Cardiac septum (tissue), 1 donor: ENCODE data around the gene NRBP1. TPM values are rescaled to one million over a fixed set of nuclear protein-coding genes. Genes with fewer than 3 reads are reported as not detected.

ENCODE experiments used
- DNase-seq: peaks from one replicate; pipeline ENCODE4 v3.0.0-alpha.2; 2020; ENCODE audit warnings: low spot score
- intact Hi-C: fragments of 100-400 bp; cut with DNase I; formaldehyde crosslinking; loops from one replicate; pipeline ENCODE4 v1.14.0; 2022
- long read RNA-seq: library from polyadenylated mRNA; unstranded; transcript quantifications from one replicate; pipeline ENCODE4 v2.0.0, GENCODE V29; 2021
- total RNA-seq: library from RNA; stranded (reverse); fragmentation: NEBNext Ultra II Directional; extraction: Animal tissue kit (Norgen Biotek cat#: 25700); gene quantifications from one replicate; pipeline ENCODE4 v1.2.1, GENCODE V29; 2021
- donor health status: DM: no; HTN: no; CAD: no.

The NRBP1 gene
- 64.6 TPM for total RNA-seq
- long read RNA-seq, transcript NRBP1-203 (18 exons, 2,163 nt), result major isoform, 9 of 148 reads
- long read RNA-seq, partial matches to known transcripts, result 123 of 148 reads
- long read RNA-seq, other reads (novel, unspliced or antisense), result 16 of 148 reads

DNA sequence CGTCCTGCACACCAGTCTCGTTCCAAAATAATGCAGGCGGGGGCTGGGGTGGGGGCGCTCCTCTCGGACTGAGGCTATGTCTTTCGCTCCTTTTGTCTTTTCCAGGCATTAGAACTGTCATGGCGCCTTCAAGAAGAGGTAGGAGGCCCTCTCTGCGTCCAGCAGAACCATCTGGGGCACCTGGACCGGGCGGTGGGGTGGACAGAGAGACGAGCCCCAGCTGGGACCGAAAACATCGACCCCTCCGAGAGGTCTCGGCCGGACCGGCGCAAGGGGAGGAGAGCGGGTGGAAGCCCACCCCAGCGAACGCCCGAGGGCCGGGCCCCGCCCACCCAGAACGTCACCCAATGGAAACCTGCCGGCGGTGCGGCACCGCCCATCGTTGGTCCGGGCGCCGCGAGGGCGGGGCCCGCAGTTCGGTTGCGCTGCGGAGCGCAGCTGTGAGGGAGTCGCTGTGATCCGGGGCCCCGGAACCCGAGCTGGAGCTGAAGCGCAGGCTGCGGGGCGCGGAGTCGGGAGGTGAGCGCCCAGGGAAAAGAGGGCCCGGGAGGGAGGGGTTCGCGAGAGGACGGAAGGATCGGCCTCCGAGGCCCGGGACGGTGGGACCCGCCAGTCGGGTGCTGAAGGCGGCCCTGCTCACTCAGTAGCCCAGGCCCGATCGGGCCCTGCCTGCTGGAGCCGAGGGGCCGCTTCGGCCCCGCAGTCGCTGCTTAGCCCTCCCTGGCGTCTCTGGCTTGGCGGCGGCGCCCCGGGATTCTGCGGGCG is at the start of gene NRBP1:
TSS of gene NRBP1 (plus strand) at position 419 of the 765 bp plus-strand sequence. CDS start 4,643 bp downstream, outside the sequence.
- peak; percentile 96 for DNase-seq
- intact Hi-C loops, result loop anchor here (1.0 to 5.0 kb wide), 4 partner anchors 19 to 59 kb away; partner anchors contain the start of genes EIF2B4, IFT172, PPM1G and SNX17

DNA sequence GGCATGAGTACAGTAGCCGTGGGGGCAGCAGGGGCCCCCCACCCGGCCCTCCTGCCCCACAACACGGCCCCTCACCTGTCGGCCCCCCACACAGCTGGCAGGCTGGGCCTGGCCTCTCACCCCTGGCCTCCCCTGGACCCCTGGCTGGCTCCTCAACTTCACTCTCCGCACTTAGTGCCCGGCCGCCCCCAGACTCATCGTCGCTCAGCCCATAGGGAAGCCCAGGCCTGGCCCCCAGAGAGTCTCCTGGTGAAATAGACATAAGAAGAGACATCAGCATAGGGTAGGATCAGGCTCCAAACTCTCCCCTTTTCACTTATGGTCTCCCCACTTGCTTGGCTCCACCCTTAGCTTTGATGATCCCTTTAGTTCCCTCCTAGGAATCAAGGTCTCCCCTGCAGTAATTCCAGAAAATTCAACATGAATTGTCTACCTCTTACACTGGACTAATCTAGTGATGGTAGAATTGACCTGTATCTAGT is 49.6 kb upstream of the NRBP1 start:
- intact Hi-C loops, result no loop called here
- no peak for DNase-seq

DNA sequence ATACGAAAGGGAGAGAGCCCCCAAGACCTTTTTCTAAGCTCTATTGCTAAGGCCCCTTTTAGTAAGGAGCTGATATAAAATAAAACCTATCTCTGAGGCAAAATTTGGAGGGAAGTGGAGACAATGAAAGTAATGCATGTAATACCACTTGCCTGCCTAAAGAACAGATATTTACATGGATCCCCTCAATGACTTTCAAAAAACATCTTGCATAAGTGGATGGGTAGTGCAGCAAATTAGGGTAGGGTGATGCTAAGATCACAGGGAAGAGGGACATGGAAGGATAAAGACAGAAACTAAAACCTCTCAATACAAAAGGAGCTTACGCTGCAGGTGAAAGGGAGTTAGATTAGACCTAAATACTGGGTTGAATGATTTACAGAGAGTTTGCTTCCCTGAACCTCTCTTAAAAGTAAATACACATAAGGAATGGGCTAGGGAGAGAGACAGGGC is 49.0 kb upstream of the NRBP1 start:
- intact Hi-C loops, result no loop called here
- no peak for DNase-seq

DNA sequence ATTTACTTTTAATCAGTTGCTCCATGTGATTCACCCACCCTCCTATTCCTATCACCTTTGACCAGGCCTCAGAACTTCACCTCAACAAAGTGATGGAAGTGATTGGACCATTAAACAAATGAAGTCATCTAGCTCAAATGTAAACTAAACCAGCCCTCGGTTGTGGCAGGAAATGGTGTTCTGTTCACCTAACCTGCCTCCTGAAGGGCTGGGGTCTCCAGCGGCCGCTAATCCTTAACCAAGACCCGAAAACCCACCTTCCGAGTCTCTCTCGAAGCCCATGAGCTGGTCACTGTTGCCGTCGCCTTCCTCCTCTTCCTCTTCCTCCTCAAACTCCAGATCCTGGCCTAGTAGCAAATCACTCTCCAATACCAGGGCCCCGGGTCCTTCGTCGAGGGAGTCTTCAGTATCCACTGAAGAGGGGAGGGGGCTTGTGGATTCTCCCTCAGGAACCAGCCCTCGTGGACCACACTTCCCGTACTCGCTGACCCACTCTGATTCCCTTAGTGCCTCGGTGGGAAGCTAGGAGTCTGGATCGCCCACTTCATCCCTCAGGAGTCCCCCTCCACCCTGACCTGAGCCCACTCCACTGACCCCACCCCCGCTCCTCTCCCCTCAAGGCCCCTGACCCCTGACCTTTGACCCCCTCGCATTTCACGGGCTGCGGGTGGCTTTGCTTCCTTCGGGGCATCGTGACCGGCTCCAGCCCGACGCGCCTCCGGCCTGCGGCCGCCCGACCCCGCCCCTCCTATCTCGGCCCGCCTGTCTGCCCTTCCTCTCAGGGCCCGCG is 48.4 kb upstream of the NRBP1 start:
- DNase-seq, result peak; percentile 86
- intact Hi-C loops, result loop anchor here (2.0 kb wide), 2 partner anchors 29 to 49 kb away; partner anchors contain the start of genes NRBP1 and PPM1G

DNA sequence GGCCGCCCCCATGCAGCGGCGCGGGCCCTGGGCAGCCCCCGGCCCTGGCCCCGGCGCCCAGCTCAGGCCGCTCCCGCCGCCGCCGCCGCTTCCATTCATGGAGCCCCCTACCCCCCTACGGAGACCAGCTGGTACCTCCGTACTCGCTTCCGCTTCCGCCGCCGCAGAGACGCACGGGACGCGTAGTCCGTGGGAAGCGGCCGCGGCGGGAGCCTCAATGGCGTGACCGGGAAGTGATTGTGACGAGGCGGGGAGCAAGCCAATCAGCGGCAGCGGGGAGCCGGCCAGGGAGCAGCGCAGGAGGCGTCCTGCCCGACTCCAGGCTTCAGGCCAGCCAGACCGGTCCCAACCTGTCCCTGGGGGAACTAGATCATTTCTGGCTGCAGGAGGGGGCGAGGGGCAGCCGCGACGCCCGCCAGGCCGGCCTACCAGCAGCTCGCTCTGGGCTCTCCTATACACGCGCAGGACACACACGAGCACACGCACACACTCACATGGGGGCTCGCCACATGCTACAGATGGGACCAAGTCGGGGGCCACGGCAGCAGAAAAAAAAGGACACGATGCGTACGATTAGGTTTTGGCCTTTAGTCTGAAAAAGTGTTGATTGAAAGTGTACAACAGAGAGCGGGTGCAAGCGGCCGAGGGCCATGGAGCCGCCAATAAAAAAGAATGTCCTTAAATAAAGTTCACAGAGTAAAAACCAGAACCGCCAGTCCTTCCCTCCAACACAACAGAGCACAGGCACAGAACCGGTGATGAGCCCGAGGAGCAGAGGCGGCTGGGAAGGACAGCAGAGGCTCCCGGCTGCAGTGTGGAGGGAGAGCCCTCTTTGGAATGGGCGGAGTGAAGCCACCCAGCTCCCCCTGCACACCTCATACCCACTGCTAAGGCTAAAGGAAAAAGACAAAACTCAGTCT is 47.5 kb upstream of the NRBP1 start, which contains the start of gene ZNF513:
TSS of gene ZNF513 (minus strand) at position 109 of the 920 bp plus-strand sequence. CDS start 208 bp downstream, outside the sequence.
- DNase-seq, result peak; percentile 99
- intact Hi-C loops, result loop anchor here (2.0 kb wide), 2 partner anchors 28 to 48 kb away; partner anchors contain the start of genes NRBP1 and PPM1G

DNA sequence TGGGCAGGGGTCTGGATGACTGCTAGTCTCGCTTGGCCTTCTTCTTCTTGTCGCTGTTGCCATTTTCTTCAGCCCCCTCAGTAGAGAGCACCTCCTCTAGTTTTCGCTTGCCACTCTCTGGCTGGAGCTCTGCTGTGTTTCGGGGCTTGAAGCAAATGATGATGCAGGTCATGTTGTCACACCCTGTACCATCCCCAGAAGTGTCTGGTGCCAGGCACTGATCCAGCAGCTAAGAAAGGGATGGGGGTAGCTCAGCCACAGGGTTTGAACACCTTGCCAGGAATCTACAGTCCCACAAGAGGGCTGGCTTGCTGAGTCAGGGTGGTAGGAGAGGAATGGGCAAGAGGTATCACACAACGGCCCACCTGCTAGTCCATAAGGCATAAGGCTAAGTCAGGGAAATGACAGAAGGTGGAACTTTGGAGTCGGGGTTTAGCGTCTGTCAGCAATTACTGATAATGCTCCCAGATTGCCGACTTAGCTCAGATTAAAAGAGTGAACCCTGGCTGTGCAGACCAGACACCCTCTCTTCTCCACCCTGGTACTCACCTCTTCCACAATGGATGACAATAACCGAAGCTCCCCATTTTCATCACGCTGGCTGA is 46.8 kb upstream of the NRBP1 start:
- no peak for DNase-seq
- intact Hi-C loops, result loop anchor here (2.0 kb wide), 2 partner anchors 27 to 47 kb away; partner anchors contain the start of genes NRBP1 and PPM1G

DNA sequence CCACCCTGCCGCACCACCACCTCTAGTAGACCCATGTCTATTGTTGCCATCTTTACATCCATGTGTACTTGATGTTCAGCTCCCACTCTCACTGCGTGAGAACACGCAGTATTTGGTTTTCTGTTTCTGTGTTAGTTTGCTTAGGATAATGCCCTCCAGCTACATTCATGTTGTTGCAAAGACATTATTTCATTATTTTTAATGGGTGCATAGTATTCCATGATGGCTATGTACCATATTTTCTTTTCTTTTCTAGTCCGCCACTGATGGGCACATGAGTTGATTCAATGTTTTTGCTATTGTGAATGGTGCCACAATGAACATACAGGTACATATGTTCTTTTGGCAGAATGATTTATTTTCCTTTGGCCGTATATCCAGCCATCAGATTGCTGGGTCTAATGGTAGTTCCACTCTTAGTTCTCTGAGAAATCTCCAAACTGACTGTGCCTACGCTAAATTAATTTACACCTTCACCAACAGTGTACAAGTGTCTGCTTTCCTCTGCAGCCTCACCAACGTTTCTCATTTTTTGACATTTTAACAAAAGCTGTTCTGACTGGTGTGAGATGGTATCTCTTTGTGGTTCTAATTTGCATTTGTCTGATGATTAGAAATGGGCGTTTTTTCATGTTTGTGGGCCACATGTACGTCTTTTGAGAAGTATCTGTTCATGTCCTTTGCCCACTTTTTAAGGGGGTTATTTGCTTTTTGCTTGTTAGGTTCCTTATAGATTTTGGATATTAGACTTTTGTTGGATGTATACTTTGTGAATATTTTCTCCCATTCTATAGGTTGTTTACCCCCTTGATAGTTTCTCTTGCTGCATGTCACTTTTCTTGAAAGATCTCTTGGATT is 37.4 kb upstream of the NRBP1 start:
- intact Hi-C loops, result no loop called here
- no peak for DNase-seq

DNA sequence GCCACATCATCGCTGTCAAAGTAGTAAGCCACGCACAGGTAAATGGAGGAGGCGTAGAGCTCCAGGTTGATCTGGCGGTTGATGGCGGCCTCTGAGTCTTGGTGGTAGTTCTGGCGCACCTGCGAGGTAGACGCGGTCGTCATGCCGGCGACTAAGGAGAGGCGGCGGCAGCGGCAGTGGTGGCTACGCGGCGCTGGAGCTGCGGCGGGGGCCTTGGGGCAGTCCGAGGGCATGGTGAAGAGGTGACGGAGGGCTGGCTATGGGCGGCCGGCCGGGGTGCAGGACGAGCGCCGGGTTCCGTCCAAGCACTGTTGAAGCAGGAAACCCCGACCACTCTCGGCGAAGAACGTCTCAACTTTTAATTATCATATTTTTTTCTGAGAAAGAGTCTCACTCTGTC is 35.2 kb upstream of the NRBP1 start:
- intact Hi-C loops, result no loop called here
- no peak for DNase-seq

DNA sequence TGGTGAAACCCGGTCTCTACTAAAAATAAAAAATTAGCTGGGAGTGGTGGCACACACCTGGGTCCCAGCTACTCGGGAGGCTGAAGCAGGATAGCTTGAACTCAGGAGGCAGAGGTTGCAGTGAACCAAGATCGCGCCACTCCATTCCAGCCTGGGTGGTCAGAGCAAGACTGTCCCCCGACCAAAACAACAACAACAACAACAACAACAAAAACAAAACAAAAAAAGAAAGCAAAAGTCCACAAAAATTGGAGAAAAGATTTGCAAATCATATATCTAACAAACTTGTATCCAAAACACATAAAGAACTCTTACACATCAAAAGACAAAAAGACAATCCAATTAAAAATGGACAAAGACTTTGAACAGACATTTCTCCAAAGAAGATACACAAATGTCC is 29.5 kb upstream of the NRBP1 start:
- DNase-seq, result no peak
- intact Hi-C loops, result no loop called here

DNA sequence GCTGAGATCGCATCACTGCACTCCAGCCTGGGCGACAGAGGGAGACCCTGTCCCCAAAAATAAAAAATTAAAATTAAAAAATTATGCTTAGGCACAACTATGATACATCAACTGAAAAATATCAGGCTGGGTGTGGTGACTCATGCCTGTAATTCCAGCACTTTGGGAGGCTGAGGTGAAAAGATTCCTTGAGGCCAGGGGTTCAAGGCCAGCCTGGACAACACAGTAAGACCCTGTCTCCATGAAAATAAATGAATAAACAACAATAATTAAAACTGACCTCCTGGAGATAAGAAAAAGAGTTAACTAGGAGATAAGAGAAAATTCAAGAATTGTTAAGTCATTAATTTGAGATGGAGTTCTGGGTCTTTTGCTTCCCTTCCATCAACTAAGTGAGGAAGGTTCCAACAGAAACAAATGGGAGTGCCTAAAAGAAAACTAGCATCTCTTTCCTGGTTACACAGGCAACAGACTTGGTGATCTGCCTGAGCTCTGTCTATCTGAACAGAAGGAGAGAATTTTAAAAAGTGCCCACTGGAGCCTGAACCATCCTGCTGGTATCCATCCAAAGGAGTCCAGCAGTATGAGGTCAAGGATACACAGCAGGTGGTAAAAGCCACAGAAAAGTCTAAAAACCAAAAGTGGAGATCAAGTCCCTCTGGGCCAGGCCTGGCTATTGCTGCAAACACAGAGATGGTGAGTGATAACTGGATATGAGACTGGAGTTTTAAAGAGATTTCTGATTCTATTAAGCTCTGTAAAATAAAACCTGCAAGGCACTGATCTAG is 27.9 kb upstream of the NRBP1 start:
- DNase-seq, result no peak
- intact Hi-C loops, result loop anchor here (10.0 kb wide), 1 partner anchor 264 kb away; the partner anchor contains the start of genes SLC4A1AP and SUPT7L

DNA sequence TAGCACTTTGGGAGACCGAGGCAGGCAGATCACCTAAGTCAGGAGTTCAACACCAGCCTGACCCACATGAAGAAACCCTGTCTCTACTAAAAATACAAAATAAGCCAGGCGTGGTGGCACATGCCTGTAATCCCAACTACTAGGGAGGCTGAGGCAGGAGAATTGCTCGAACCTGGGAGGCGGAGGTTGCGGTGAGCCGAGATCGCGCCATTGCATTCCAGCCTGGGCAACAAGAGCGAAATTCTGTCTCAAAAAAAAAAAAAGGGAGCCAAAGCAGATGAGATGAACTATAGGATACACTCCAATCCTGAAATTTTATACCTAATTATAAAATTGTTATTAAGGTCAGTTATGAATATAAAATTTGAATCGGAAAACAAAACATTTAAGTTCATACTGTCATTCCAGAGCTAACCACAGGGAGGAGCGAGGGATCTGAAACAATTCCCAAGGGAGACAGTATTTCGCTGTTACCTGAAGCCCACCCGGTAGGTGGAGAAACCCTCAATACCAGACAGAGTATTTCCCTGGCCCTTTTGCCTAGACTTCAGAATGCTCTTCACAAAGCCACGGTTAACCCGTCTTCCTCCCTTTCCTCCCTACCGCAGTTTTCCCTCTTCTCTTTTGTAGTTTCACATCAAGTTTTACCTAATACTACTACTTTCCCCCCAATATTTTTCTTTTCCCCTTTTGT is 20.5 kb upstream of the NRBP1 start:
- intact Hi-C loops, result loop anchor here (2.0 to 10.0 kb wide), 2 partner anchors 27 to 257 kb away; partner anchors contain the start of genes SLC4A1AP, SUPT7L and ZNF513
- no peak for DNase-seq

DNA sequence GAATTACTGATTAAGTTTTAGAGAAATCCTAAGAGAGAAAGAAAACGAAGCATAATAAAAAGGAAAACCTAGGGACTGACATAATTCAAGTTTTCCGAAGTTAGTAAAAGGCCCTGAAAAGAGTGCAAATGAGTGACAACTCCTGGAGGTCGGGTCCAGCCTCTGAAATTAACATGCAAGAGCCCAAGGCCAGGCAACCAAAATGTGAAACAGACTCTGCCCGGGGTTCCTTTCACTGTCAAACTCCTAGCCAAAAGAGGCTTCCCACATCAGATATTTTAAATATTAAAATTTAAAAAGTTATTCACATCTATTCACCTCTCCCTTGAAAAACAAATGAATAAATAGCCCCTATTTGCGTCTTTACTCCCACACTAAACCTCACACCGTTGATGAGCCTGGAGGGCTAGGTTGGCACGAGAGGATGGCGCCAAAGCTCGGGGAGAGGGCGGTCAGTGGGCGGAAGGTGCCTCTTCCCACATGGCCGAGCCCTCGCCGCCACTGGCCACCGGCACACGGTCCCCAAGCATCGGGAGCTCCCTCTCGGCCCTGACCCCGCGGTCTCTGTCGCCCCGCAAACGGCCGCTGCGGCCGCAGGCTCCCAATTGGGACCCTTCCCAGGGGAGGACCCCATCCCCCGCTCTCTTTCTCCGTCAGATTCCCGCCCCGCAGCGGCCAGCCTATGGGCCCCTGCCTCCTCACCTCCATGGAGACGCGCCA is 19.7 kb upstream of the NRBP1 start:
- intact Hi-C loops, result loop anchor here (1.0 to 10.0 kb wide), 3 partner anchors 20 to 256 kb away; partner anchors contain the start of genes NRBP1, SLC4A1AP, SUPT7L and ZNF513
- DNase-seq, result peak; percentile 80

DNA sequence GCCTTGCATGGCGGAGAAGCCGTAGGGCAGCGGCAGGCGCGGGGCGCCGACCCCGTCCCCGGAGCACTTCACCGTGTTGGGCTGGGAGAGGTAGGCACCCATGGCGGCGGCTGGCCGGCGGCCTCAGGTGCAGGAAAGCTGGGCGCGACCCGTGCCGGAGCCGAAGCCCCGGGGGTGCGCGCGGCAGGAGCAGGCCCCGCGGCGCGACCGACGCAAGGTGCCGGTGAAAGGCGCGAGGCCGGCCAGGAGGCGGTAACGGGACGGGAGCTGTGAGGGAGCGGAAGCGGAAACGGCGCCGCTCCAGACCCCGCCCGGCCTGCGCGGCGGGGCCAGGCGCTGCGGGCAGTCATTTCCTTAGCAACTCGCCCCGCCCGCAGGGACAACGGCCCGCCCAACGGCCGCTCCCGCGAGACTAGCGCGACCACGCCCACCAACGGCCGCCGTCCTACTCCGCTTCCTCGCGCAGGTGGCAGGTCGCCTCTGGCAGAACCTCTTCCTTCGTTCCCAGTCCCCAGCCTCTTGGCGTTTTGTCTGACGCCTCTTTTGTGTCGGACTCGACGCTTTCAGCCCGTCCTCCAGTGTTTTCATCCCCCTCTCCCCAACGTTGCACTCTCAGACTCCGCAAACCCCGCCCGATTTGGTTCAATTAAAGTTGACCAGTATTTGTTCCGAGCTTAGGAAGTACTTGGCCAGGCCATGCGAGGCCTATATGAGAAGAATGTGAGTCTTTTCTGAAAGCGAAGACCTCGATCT is 18.9 kb upstream of the NRBP1 start, which contains the start of gene PPM1G:
TSS of gene PPM1G (minus strand) at position 271 of the 753 bp plus-strand sequence. CDS start at position 102, 169 bp downstream.
- DNase-seq, result peak; percentile 99
- intact Hi-C loops, result loop anchor here (1.0 to 10.0 kb wide), 3 partner anchors 19 to 255 kb away; partner anchors contain the start of genes NRBP1, SLC4A1AP, SUPT7L and ZNF513
